SK-N-SH (cell line): ENCODE data around the gene OBSCN.

ENCODE experiments used
- CTCF ChIP-seq: fragments of 200-600 bp; sonication (generic); IDR thresholded peaks from 2 replicates; pipeline ENCODE4 v1.6.1; 2017; ENCODE audit warnings: antibody characterized with exemption, mild to moderate bottlenecking, moderate library complexity
- EZH2phosphoT487 ChIP-seq: fragments of 200-600 bp; sonication (generic); IDR thresholded peaks from 2 replicates; pipeline ENCODE4 v1.6.1; 2017; ENCODE audit warnings: low read depth, mixed run types, mild to moderate bottlenecking, antibody characterized with exemption, moderate library complexity, borderline replicate concordance
- JUND ChIP-seq: IDR thresholded peaks from 2 replicates; pipeline ENCODE4 v1.4.0; 2012
- NFIC ChIP-seq: IDR thresholded peaks from 2 replicates; pipeline ENCODE4 v1.4.0; 2012; ENCODE audit warnings: borderline replicate concordance
- POLR2AphosphoS5 ChIP-seq: IDR thresholded peaks from 2 replicates; pipeline ENCODE4 v1.6.1; 2012; ENCODE audit warnings: low read depth, low read length
- RCOR1 ChIP-seq: fragments of 150-350 bp; IDR thresholded peaks from 2 replicates; pipeline ENCODE4 v1.6.1; 2017; ENCODE audit warnings: antibody characterized with exemption, low read length
- RFX5 ChIP-seq: IDR thresholded peaks from 2 replicates; pipeline ENCODE4 v1.6.1; 2012; ENCODE audit warnings: mild to moderate bottlenecking, improper control_type of control experiment, low read length
- RXRA ChIP-seq: IDR thresholded peaks from 2 replicates; pipeline ENCODE4 v1.4.0; 2012; ENCODE audit warnings: low read depth, mild to moderate bottlenecking, borderline replicate concordance
- USF2 ChIP-seq: fragments of 150-350 bp; IDR thresholded peaks from 2 replicates; pipeline ENCODE4 v1.6.1; 2017; ENCODE audit warnings: antibody characterized with exemption, low read length, low read depth, borderline replicate concordance
- TF ChIP-seq, protein P1 (sequence below): IDR thresholded peaks from 2 replicates; pipeline ENCODE4 v1.4.0; 2012; ENCODE audit warnings: low read depth, borderline replicate concordance

- TF ChIP-seq CTCF (no peak), JUND (no peak), POLR2AphosphoS5 (no peak), EZH2phosphoT487 (no peak), RCOR1 (no peak), RFX5 (no peak), RXRA (no peak), NFIC (no peak), USF2 (no peak)
- TF ChIP-seq, protein P1, sequence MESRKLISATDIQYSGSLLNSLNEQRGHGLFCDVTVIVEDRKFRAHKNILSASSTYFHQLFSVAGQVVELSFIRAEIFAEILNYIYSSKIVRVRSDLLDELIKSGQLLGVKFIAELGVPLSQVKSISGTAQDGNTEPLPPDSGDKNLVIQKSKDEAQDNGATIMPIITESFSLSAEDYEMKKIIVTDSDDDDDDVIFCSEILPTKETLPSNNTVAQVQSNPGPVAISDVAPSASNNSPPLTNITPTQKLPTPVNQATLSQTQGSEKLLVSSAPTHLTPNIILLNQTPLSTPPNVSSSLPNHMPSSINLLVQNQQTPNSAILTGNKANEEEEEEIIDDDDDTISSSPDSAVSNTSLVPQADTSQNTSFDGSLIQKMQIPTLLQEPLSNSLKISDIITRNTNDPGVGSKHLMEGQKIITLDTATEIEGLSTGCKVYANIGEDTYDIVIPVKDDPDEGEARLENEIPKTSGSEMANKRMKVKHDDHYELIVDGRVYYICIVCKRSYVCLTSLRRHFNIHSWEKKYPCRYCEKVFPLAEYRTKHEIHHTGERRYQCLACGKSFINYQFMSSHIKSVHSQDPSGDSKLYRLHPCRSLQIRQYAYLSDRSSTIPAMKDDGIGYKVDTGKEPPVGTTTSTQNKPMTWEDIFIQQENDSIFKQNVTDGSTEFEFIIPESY: no peak
Measured at GRCh38 chr1:228164561-228165371, 43.1 kb upstream of the OBSCN start.
